Astrocyte of the cerebellum (primary cell): ENCODE data around the gene UBB.

Experiments
- DNase-seq: peaks from one replicate; pipeline ENCODE4 v3.0.0-alpha.2; 2011; ENCODE audit warnings: low read depth
- H3K4me3 ChIP-seq: 2 replicates; pipeline ENCODE4 v1.5.1; 2011; ENCODE audit warnings: mild to moderate bottlenecking, low read depth, low read length, moderate library complexity
- in situ Hi-C: cut with HindIII; loops from 2 replicates; pipeline ENCODE4 v1.10.0; 2017; ENCODE audit warnings: low sequenced_read_pairs
- TF ChIP-seq, protein P1 (sequence below): IDR thresholded peaks from 2 replicates; pipeline ENCODE4 v1.5.1; 2012; ENCODE audit warnings: low read length, low read depth, moderate library complexity, mild to moderate bottlenecking; ENCODE audit errors: missing control alignments

The UBB gene

DNA sequence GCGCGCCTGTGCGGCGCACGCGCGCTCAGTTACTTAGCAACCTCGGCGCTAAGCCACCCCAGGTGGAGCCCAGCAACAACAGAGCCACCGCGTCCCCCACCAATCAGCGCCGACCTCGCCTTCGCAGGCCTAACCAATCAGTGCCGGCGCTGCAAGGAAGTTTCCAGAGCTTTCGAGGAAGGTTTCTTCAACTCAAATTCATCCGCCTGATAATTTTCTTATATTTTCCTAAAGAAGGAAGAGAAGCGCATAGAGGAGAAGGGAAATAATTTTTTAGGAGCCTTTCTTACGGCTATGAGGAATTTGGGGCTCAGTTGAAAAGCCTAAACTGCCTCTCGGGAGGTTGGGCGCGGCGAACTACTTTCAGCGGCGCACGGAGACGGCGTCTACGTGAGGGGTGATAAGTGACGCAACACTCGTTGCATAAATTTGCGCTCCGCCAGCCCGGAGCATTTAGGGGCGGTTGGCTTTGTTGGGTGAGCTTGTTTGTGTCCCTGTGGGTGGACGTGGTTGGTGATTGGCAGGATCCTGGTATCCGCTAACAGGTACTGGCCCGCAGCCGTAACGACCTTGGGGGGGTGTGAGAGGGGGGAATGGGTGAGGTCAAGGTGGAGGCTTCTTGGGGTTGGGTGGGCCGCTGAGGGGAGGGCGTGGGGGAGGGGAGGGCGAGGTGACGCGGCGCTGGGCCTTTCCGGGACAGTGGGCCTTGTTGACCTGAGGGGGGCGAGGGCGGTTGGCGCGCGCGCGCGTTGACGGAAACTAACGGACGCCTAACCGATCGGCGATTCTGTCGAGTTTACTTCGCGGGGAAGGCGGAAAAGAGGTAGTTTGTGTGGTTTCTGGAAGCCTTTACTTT is at the start of gene UBB:
TSS of gene UBB (plus strand) at position 452 of the 856 bp plus-strand sequence. CDS start 817 bp downstream, outside the sequence.
- in situ Hi-C loops, result no loop called here
- H3K4me3 ChIP-seq, result peak within 1 kb of the TSS; percentile 97

DNA sequence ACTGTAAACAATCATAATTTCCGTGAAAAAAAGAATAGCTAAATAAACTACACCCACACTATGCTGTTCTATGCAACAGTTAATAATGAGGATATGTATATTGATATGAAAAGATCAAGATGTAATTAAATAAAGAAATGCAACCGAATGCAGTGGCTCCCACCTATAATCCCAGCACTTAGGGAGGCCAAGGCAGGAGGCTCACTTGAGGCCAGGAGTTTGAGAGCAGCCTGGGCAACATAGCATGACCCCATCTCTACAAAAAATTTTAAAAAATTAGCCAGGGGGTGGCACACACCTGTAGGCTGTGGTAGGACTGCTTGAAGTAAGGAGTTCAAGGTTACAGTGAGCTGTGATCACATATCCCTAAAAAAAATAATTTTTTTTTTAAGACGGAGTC is 42.5 kb upstream of the UBB start:
- DNase-seq, result no peak
- TF ChIP-seq, protein P1, sequence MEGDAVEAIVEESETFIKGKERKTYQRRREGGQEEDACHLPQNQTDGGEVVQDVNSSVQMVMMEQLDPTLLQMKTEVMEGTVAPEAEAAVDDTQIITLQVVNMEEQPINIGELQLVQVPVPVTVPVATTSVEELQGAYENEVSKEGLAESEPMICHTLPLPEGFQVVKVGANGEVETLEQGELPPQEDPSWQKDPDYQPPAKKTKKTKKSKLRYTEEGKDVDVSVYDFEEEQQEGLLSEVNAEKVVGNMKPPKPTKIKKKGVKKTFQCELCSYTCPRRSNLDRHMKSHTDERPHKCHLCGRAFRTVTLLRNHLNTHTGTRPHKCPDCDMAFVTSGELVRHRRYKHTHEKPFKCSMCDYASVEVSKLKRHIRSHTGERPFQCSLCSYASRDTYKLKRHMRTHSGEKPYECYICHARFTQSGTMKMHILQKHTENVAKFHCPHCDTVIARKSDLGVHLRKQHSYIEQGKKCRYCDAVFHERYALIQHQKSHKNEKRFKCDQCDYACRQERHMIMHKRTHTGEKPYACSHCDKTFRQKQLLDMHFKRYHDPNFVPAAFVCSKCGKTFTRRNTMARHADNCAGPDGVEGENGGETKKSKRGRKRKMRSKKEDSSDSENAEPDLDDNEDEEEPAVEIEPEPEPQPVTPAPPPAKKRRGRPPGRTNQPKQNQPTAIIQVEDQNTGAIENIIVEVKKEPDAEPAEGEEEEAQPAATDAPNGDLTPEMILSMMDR, result no peak
- in situ Hi-C loops, result no loop called here
- H3K4me3 ChIP-seq, result no peak overlapping the region

More for the DNA sequence above, at the start of gene UBB:
- peak; percentile 97 for DNase-seq
- TF ChIP-seq, protein P1, result no peak

DNA sequence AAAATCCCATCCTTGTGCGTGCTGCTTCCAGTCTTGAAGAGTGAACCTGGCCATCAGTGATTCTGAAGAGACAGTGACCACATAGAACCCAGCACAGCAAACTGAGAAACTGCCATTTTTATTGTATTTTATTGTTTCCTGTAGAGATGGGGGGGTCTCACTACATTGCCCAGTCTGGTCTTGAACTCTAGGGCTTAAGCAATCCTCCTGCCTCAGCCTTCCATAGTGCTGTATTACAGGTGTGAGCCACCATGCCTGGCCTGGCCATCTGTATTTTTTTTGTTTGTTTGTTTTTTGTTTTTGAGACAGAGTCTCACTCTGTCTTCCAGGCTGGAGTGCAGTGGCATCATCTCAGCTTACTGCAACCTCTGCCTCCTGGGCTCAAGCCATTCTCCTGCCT is 41.5 kb upstream of the UBB start:
- no peak overlapping the region for H3K4me3 ChIP-seq

DNA sequence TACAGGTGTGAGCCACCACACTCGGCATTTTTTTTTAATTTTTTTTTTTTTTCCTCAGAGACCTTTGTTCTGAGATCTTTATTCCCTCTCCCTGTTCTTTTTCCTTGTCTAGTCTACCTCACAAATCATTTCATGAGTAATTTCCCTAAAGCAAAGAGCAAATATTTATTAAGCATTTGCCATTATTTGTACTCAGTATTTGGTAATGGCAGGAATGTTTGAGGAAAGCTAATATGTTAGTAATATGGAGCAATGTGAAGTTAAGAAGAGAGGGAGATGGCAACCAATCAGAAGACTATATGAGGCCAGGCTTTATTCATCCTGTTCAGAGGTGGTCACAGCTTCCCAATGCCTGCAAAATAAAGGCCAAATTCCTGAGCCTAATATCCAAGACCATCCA is 40.9 kb upstream of the UBB start:
- TF ChIP-seq, protein P1, result no peak
- in situ Hi-C loops, result no loop called here
- no peak for DNase-seq
- no peak overlapping the region for H3K4me3 ChIP-seq

More for the DNA sequence above, 41.5 kb upstream of the UBB start:
- no peak for DNase-seq
- TF ChIP-seq, protein P1, result no peak
- in situ Hi-C loops, result no loop called here

DNA sequence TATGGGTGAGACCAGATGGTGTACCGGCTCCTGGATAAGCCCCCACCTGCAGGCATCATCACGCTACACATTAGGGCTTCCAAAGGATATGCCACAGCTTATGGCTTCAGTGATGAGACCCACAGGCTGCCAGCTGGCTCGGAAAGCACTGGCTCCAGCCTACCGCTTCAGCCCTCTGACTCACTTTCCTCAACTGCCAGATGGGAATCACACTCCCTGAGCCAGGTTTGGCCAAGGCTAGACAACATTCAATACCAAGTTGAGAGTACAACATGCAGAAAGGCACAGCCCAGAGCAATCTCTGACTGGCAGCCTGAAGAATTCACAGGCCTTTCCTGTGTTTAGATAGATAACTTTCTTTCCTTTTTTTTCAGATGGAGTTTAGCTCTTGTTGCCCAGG is 37.9 kb upstream of the UBB start:
- in situ Hi-C loops, result no loop called here
- TF ChIP-seq, protein P1, result no peak
- DNase-seq, result no peak
- H3K4me3 ChIP-seq, result no peak overlapping the region

DNA sequence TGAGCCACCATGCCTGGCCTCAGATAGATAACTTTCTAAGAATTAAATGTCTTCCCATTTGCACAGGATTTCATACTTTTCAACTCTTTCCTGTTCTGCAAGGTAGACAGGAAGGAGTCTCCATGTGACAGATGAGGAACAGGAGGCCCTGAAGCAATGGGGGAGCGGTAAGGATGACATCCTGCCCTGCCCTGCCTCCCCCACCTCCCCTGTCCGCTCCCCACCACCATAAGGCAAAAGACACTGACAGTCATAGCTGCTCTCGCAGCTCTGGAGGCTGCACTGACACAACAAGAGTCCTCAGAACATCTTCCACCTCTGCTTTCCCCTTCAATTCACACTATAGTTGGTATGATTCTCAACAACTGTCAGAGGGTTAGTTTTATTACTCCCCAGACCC is 37.3 kb upstream of the UBB start:
- in situ Hi-C loops, result no loop called here
- H3K4me3 ChIP-seq, result no peak overlapping the region
- TF ChIP-seq, protein P1, result no peak
- DNase-seq, result no peak
